ENCODE results near the gene GHRH. TPM values are rescaled to one million over a fixed set of nuclear protein-coding genes. Genes with fewer than 3 reads are reported as not detected.

The GHRH gene
- total RNA-seq, 1 donor from 2014 or later = not detected

- no peaks in the 10 kb centered on the region for H3K27me3 Mint-ChIP-seq (ENCODE audit: low read depth)
- H3K27ac Mint-ChIP-seq (ENCODE audit: unreplicated experiment) = no peak overlapping the region
- no peaks in the 10 kb centered on the region for H3K4me1 Mint-ChIP-seq (ENCODE audit: low read depth)
- H3K4me3 Mint-ChIP-seq (ENCODE audit: unreplicated experiment) = no peak overlapping the region
- peaks cover 18% of the 10 kb centered on the region for H3K36me3 Mint-ChIP-seq (ENCODE audit: low read depth)
- DNase-seq (ENCODE audit: low spot score) = no peak
- no peaks in the 10 kb centered on the region for H3K9me3 Mint-ChIP-seq (ENCODE audit: low read depth)
- TF ChIP-seq, protein P1, sequence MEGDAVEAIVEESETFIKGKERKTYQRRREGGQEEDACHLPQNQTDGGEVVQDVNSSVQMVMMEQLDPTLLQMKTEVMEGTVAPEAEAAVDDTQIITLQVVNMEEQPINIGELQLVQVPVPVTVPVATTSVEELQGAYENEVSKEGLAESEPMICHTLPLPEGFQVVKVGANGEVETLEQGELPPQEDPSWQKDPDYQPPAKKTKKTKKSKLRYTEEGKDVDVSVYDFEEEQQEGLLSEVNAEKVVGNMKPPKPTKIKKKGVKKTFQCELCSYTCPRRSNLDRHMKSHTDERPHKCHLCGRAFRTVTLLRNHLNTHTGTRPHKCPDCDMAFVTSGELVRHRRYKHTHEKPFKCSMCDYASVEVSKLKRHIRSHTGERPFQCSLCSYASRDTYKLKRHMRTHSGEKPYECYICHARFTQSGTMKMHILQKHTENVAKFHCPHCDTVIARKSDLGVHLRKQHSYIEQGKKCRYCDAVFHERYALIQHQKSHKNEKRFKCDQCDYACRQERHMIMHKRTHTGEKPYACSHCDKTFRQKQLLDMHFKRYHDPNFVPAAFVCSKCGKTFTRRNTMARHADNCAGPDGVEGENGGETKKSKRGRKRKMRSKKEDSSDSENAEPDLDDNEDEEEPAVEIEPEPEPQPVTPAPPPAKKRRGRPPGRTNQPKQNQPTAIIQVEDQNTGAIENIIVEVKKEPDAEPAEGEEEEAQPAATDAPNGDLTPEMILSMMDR (IDR thresholded peaks at IDR 0.05) = no peak
These were observed 44.2 kb upstream of the GHRH start for GRCh38 chr20:37305839-37306238.

DNA sequence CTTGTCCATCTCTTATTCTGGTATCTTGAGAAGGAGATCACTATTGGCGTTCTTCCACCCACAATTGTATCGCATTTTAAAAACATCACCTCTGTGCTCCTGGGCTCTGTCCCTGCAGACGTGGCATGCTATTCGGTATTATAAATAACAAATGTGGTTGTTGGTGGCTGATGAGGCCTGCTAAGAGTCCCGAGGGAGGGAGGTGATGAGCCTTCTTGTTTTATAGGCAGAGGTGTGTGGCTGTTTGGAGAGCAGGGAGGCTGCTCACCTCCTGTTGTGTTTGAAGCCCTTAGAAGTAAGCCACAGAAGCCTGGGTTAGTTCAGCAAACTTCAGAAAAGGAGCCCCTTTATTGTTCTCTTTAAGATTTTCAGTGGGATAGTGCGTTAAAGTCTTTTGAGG lies 43.5 kb upstream of the GHRH start:
- Mint-ChIP-seq H3K4me3 (ENCODE audit: unreplicated experiment) (no peak overlapping the region), H3K4me1 (ENCODE audit: low read depth) (peaks cover 3% of the 10 kb centered on the region), H3K36me3 (ENCODE audit: low read depth) (peaks cover 20% of the 10 kb centered on the region), H3K27me3 (ENCODE audit: low read depth) (no peaks in the 10 kb centered on the region), H3K27ac (ENCODE audit: unreplicated experiment) (no peak overlapping the region), H3K9me3 (ENCODE audit: low read depth) (no peaks in the 10 kb centered on the region)
- TF ChIP-seq, protein P1 (IDR thresholded peaks at IDR 0.05) = no peak
- no peak for DNase-seq (ENCODE audit: low spot score)

DNA sequence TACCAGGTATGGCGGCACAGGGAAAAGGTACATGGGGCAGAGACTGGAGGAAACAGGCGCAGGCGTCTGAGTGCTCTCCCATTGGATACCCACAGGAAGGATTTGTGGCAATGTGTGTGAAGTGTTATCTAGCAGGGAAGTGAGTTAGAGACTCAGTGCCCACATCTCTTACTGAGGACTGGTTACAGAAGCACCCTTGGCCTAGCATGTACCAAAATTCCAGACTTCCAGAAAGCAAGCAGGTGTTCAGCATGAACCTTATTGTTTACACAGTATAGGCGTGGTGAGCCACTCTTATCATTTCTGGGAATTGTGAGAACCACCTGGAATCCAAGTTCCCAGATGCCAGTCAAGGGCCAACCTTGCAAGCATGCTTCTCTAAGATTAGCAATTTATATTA lies 42.0 kb upstream of the GHRH start:
- Mint-ChIP-seq H3K27me3 (ENCODE audit: low read depth) (no peaks in the 10 kb centered on the region), H3K9me3 (ENCODE audit: low read depth) (no peaks in the 10 kb centered on the region), H3K4me3 (ENCODE audit: unreplicated experiment) (no peak overlapping the region), H3K36me3 (ENCODE audit: low read depth) (peaks cover 18% of the 10 kb centered on the region), H3K4me1 (ENCODE audit: low read depth) (peaks cover 5% of the 10 kb centered on the region), H3K27ac (ENCODE audit: unreplicated experiment) (no peak overlapping the region)
- TF ChIP-seq, protein P1 (IDR thresholded peaks at IDR 0.05) = no peak
- DNase-seq (ENCODE audit: low spot score) = no peak

GRCh38 chr20:37302981-37303380 lies 41.4 kb upstream of the GHRH start:
- Mint-ChIP-seq H3K4me1 (ENCODE audit: low read depth) (peaks cover 5% of the 10 kb centered on the region), H3K27me3 (ENCODE audit: low read depth) (no peaks in the 10 kb centered on the region), H3K27ac (ENCODE audit: unreplicated experiment) (no peak overlapping the region), H3K9me3 (ENCODE audit: low read depth) (no peaks in the 10 kb centered on the region), H3K36me3 (ENCODE audit: low read depth) (peaks cover 18% of the 10 kb centered on the region), H3K4me3 (ENCODE audit: unreplicated experiment) (no peak overlapping the region)
- TF ChIP-seq, protein P1 (IDR thresholded peaks at IDR 0.05) = no peak
- DNase-seq (ENCODE audit: low spot score) = no peak

DNA sequence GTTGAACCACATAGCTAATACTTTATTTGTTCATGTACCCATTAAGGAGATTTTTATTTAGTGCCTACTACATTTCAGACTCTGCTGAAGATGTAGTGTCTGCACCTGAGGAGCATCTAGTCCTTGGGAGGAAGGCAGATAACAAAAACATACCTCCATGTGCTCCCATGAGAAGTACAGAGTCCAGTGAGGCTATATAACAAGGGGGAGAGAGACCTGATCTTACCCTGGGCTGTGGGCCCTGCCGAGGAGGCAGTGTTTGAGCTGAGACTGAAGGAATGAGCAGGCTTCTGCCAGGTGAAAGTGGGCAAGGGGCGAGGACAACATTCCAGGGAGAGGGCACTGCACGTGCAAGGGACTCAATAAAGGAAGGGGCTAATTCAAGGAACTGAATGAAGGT lies 39.9 kb upstream of the GHRH start:
- TF ChIP-seq, protein P1 (IDR thresholded peaks at IDR 0.05) = no peak
- H3K36me3 Mint-ChIP-seq (ENCODE audit: low read depth) = peaks cover 20% of the 10 kb centered on the region
- H3K27me3 Mint-ChIP-seq (ENCODE audit: low read depth) = no peaks in the 10 kb centered on the region
- H3K9me3 Mint-ChIP-seq (ENCODE audit: low read depth) = no peaks in the 10 kb centered on the region
- peaks cover 14% of the 10 kb centered on the region for H3K4me1 Mint-ChIP-seq (ENCODE audit: low read depth)
- DNase-seq (ENCODE audit: low spot score) = no peak
- H3K27ac Mint-ChIP-seq (ENCODE audit: unreplicated experiment) = no peak overlapping the region
- H3K4me3 Mint-ChIP-seq (ENCODE audit: unreplicated experiment) = no peak overlapping the region
